ENCODE measurements around the gene TRMT5.
A peak's percentile ranks its signal among the peaks of the same experiment; 100 is the strongest.

TRMT5 gene, protein sequence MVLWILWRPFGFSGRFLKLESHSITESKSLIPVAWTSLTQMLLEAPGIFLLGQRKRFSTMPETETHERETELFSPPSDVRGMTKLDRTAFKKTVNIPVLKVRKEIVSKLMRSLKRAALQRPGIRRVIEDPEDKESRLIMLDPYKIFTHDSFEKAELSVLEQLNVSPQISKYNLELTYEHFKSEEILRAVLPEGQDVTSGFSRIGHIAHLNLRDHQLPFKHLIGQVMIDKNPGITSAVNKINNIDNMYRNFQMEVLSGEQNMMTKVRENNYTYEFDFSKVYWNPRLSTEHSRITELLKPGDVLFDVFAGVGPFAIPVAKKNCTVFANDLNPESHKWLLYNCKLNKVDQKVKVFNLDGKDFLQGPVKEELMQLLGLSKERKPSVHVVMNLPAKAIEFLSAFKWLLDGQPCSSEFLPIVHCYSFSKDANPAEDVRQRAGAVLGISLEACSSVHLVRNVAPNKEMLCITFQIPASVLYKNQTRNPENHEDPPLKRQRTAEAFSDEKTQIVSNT

DNA sequence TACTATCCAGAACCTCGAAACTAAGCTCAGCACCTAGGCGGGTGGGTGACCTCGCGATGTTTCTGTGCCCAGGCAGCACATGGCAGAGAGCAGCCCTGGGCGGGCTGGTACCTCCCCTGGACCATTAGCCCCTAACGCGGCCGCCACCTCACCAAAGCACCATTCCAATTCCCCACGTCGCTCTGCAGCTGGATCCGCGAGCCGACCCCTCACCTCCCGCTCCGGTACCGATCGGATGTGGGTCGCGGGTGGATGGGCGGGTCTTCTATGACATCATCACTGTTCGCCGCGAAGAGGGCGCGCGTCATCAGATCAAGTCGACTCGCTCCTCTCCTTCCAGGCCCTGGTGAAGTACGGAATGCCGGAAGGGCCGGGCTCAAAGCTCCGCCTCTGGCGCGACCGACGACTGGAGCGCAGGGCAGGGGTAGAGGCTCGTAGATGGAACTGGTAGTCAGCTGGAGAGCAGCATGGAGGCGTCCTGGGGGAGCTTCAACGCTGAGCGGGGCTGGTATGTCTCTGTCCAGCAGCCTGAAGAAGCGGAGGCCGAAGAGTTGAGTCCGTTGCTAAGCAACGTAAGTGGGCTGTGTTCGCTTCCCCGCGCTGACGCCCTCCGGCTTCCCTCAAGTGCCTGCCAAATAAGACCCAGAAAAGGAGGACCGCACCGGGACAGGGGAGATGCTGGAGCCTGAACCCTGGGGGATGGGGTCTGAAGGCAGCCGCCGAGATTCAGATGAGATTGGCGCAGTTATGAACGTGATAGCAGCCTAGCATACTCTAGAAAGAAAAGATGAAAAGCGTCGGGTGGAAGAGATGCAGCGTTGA is at the start of gene TRMT5, which contains the start of gene SLC38A6:
TRMT5 (minus strand) TSS at position 269 of the 822 bp plus-strand sequence; CDS start at position 163, 106 bp downstream.
SLC38A6 (plus strand) TSS at position 435 of the 822 bp plus-strand sequence; CDS start at position 468, 33 bp downstream.
- TF ChIP-seq ZNF274 (IDR thresholded peaks at IDR 0.05; ENCODE audit: low read depth, low read length), result no peak
- peak within 1 kb of the TSS; percentile 80 for H3K4me3 ChIP-seq (ENCODE audit: low read length)

DNA sequence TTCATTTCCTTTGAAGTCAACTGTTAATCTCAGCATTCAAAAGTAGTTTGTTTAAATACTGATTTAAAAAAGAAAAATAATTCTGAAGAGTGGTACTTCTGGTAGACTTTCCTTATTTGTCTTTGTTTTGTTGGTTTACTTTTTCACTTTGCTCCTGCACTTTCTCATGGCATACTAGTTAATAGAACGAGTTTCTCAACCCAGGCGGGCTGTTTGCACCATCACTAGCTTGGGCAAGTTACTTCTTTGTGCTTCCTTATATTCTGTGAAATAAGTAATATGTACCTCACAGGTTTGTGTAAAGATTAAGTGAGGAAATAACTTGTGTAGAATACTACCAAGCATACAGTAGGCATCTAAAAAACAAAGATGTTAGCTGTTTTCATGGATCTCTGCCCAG is 45.6 kb upstream of the TRMT5 start:
- no peak for TF ChIP-seq ZNF274 (IDR thresholded peaks at IDR 0.05; ENCODE audit: low read depth, low read length)
- no peak overlapping the region for H3K4me3 ChIP-seq (ENCODE audit: low read length)

DNA sequence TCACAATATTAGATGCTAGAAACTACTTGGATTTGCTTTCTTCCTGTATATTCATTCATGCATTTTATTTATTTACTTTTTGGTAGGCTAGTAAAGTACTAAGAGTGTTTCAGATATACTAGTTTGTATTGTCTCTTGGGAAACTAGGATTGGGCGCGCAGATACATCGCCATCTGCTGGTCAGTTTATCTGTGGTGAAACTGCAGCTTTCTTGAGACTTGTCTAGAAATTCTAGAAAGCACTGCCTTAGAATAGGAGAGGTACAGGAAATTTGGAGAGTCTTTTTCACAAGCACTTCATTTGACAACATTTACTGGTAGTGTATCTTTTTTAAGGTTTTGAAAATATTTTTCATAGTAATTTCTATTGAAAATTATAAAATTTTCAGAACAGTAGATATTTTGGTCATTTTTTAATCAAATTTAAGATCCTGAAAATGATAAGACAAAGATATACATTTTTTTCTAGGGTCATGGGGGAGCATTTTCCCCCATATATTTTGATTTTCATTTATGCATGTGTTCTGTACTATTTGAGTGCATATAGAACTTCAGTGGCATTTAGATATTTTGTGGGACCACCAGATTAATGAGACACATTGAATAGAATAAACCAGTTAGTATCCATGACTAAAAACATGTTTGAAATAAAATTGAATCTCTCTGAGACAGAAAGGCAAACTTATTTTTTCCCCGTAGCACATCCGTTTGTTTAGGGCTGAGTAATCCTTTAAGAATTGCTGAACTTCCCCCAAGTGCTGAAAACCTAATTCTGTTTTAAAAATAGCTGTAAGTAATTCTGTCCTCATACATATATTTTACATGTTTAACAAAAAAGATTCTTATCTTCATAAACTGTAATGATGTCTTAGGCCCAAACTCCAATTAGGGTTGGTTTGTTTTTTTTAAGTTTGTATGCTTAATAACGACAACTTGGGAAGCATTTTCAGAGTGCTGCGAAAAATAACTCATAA is 44.7 kb upstream of the TRMT5 start:
- no peak for TF ChIP-seq ZNF274 (IDR thresholded peaks at IDR 0.05; ENCODE audit: low read depth, low read length)
- H3K4me3 ChIP-seq (ENCODE audit: low read length), result no peak overlapping the region

DNA sequence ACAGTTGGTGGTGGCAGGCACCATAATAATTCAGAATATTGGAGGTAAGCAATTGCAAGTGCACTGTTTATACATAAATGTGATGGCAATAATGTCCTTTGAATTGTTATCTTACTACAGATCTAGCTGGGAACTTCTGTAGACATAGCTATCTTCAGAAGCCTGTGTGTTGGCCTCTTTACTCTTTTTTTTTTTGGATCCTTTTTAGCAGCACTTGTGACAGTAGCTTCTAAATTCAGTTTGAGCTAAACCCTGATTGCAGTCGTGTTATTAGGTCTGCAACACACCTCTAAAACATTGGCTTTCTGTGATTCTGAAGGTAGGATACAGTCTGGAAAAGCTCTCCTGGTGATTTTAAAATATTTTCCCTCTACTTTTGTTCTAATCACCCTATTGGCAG is 38.7 kb upstream of the TRMT5 start:
- H3K4me3 ChIP-seq (ENCODE audit: low read length), result no peak overlapping the region
- TF ChIP-seq ZNF274 (IDR thresholded peaks at IDR 0.05; ENCODE audit: low read depth, low read length), result no peak

DNA sequence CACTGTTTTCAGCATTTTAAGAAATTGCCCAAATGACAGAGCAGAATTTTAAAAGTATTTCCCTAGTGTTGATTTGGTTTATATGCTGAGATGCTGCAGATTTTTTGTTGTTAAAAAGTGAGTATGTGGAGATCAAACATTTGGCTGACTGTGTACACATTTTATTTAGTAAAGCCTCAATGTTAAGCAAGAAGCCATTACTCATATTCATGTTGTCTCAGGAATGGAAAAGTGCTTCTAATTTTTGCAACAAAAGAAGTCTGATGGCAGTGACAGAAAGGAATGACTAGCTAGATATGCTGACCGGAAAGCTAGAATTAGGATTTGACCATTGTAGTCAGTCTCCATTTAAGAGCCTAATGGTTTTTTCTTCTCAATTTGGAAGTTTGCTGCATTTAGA is 22.7 kb upstream of the TRMT5 start:
- H3K4me3 ChIP-seq (ENCODE audit: low read length), result no peak overlapping the region
- no peak for TF ChIP-seq ZNF274 (IDR thresholded peaks at IDR 0.05; ENCODE audit: low read depth, low read length)

DNA sequence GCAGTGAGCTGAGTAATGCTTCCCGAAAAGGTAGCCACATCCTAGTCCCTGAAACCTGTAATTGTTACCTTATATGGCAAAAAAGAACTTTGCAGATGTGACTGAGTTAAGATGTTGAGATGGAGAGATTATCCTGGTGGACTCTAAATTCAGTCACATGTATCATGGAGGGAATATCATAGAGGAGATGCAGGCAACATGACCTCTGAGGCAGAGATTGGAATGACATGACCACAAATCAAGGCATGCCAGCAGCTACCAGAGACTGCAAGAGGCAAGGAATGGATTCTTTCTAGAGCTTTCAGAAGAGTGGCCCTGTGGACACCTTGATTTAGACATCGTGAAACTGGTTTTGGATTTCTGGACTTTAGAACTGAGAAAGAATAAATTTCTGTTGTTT is 18.7 kb upstream of the TRMT5 start:
- H3K4me3 ChIP-seq (ENCODE audit: low read length), result no peak overlapping the region
- no peak for TF ChIP-seq ZNF274 (IDR thresholded peaks at IDR 0.05; ENCODE audit: low read depth, low read length)

DNA sequence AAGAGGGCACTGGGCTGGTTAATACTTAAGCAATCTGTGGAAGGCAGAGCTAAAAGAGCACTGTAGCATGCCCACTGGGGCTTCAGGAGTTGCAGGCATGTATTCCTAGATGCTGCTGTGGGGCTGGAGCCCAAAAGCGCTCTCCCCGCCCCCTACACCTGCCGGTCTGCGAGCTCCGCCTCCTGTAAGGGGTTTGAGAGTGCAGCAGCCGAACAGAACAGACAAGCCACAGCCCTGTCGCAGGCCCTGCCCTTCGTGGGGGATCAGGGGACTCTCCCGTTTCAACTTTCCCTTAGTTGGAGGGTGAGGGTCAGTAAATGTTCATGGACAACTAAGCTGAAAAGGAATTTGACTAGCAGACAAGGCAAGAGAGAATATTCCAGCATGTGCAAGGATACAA is 17.7 kb upstream of the TRMT5 start:
- TF ChIP-seq ZNF274 (IDR thresholded peaks at IDR 0.05; ENCODE audit: low read depth, low read length), result no peak
- no peak overlapping the region for H3K4me3 ChIP-seq (ENCODE audit: low read length)

DNA sequence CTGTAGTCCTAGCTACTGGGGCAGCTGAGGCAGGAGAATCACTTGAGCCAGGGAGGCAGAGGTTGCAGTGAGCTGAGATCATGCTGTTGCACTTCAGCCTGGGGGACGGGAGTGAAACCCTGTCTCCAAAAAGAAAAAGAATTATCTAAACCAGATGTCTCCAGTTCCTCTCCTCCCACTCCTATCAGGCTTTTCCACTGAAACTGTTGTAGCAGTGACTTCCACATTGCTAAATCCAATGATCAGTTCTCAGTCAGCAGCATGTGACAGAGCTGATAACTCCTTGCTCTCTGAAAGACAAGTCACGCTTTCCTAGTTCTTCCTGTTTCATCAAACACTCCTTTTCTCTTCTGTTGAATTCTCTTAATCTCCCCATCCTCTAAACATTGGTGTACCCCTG is 8.7 kb upstream of the TRMT5 start:
- no peak for TF ChIP-seq ZNF274 (IDR thresholded peaks at IDR 0.05; ENCODE audit: low read depth, low read length)
- no peak overlapping the region for H3K4me3 ChIP-seq (ENCODE audit: low read length)

DNA sequence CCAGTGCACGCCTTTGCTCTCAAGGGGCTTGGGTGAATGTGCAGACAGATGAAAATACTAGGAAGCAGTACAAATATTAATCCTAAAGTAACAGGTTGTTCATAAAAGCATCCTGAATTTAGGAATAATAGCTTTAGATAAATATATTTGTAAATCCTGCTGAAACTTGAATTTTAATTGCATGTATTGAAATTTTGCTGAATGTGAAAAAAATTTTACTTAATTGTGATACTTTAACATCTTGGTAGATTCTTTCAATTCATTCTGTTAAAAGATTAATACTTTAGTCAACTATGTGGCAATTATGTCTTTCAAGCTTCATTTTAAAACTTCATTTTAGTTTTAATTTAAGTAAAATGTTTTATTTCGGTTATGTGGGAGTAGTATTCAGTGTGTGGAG is 5.6 kb upstream of the TRMT5 start:
- TF ChIP-seq ZNF274 (IDR thresholded peaks at IDR 0.05; ENCODE audit: low read depth, low read length), result no peak
- no peak overlapping the region for H3K4me3 ChIP-seq (ENCODE audit: low read length)

DNA sequence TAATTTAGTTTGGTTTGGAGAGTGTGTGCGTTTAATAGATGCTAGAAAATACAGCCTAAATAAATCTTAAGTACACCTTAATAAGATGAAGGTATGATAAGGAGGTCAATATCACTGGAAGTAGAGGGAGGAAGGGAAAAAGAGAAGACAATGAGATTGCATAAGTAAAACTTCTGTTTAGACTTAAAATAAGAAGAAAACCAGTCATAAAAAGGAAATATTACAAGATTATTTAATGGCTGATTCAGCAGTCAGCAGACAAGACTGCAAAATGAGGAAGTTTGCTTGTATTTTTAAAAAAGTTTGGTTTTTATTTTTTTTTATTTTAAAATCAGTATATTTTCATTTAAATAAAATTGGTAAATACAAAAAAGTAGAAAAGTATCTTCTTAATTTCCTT is 3.3 kb upstream of the TRMT5 start:
- no peak overlapping the region for H3K4me3 ChIP-seq (ENCODE audit: low read length)
- TF ChIP-seq ZNF274 (IDR thresholded peaks at IDR 0.05; ENCODE audit: low read depth, low read length), result no peak

DNA sequence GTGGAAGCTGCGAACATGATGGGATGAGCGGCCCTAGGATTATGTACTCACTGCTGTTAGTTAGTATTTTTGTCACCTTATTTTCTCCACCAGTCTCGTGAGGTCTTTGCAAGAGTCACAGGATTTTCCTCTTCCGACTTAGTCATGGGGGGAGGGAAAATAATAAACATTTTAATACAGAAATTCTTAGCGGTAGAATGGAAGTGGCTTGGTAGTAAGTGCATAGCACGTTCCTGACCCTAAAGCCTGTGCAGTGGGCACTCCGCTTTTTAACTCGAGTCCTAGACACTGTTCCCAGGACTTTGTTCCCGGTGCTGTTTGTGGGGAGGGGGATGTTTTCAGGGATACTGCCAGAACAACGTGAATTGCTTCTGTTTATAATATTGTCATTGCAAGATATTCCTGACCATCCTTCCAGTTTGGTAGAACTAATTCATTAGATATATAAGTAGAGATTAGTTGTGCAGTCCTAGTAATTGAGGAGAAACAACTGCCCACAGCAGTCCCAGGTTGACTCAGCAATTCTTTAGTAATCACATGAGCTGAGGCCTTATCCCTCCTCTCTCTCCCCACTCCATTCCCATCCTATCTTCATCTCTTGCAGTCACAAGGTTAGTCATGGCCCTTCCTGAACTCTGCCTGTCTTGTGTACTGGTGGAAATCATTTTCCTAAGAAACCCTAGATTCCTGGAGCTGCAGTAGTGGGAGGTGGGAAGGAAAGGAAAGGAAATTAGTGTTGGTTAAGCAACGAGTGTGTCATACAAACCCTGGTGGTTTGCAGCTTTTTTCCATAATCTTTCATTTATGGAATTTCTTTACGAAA is 965 bp upstream of the TRMT5 start:
- peak overlapping the region; percentile 80 for H3K4me3 ChIP-seq (ENCODE audit: low read length)
- TF ChIP-seq ZNF274 (IDR thresholded peaks at IDR 0.05; ENCODE audit: low read depth, low read length), result no peak

DNA sequence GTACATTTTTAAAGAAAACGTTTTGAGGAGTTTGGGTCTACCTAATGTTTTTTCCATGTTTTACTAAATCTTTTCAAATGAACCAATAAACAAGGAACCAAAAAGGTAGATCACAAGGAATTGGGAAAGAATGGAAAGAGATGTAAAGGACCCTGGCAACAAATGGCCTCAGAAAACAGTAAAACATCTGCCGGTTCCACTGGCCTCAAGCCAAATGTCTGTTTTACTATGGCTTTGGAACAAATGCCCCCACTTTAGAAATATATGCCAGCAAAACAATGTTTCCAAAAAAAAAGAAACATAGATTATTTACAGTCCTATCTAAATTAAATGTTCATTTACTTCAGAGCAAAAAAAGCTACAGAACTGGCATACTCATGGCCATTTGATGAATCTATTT is 3.0 kb downstream of the TRMT5 start:
- TF ChIP-seq ZNF274 (IDR thresholded peaks at IDR 0.05; ENCODE audit: low read depth, low read length), result no peak
- no peak overlapping the region for H3K4me3 ChIP-seq (ENCODE audit: low read length)

DNA sequence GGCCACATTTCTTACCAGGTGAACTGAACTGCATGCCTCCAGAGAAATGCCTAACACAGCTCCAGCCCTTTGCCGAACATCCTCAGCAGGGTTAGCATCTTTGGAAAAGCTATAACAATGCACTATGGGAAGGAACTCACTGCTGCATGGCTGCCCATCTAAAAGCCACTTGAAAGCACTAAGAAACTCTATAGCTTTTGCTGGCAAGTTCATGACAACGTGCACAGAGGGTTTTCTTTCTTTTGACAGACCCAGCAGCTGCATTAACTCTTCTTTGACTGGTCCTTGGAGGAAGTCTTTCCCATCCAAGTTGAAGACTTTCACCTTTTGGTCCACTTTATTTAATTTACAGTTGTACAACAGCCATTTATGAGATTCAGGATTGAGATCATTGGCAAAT is 5.3 kb downstream of the TRMT5 start:
- no peak for TF ChIP-seq ZNF274 (IDR thresholded peaks at IDR 0.05; ENCODE audit: low read depth, low read length)
- H3K4me3 ChIP-seq (ENCODE audit: low read length), result no peak overlapping the region

All from GM08714 (cell line).